ENCODE results near the gene TM9SF1.

DNA sequence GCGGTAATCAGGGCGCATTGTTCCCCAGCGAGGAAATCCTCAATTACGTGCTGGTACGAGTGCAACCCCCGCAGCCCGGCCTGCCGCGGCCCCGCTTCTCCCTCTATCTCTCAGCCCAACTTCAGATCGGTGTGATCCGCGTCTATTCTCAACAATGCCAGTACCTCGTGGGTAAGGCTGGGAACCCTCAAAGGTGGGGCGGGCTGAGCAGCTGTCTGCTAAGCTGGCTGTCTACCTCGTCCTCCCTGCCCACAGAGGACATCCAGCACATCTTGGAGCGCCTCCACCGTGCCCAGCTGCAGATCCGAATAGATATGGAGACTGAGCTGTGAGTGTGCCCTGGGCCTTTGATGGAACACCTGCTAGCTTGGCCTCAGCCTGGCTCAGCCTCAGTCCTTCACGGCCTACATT lies 22.4 kb downstream of the TM9SF1 start:
- TF ChIP-seq CTCF (conservative IDR thresholded peaks at IDR 0.05; ENCODE audit: low read depth, low read length) (no peak), EZH2 (IDR thresholded peaks at IDR 0.05; ENCODE audit: borderline replicate concordance, low read depth, low read length, poor library complexity, severe bottlenecking) (no peak)
